ENCODE measurements around the gene NEO1.

NEO1 gene

DNA sequence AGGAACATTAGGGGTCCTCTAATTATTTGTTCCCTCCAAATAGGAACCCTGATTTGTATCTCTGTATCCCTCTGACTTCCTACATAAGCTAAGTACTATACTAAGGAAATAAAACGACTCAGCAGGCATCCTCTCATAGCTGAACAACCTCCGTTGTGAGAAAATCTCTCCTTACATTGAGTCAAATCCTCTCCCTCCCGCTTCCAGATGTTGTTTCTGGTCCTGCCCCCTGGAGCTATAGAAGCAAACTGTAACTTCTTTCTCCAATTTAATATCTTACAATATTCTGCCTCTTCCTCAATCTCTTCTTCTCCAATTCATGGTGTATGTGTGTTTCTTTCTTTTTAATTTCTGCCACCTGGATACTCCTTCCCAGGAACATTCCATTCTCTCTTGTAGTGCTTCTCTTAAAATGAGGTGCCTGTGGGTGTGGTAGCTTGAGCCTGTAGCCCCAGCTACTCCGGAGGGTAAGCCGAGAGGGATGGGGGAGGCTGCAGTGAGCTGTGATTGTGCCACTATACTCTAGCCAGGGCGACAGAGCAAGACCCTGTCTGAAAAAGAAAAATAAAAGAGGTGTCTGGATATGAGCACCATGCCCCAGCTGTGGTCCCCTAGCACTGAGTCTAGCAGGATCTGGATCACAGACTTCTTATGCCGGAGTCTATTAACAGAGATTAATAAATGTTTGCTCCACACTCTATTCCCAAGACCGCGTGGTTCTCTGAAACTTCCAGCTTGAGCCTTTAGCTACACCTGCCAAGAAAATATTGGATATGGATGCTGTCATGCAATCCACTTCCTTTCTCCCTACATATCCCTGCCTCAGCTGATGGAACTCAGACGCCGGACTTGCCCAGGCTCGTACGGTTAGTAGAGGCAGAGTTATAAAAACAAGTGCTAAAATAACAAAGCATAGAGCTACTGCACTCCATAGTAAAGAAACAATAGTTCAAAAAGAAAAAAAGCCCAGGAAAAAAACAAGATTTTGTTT lies 42.9 kb upstream of the NEO1 start:
- TF ChIP-seq, protein P1, sequence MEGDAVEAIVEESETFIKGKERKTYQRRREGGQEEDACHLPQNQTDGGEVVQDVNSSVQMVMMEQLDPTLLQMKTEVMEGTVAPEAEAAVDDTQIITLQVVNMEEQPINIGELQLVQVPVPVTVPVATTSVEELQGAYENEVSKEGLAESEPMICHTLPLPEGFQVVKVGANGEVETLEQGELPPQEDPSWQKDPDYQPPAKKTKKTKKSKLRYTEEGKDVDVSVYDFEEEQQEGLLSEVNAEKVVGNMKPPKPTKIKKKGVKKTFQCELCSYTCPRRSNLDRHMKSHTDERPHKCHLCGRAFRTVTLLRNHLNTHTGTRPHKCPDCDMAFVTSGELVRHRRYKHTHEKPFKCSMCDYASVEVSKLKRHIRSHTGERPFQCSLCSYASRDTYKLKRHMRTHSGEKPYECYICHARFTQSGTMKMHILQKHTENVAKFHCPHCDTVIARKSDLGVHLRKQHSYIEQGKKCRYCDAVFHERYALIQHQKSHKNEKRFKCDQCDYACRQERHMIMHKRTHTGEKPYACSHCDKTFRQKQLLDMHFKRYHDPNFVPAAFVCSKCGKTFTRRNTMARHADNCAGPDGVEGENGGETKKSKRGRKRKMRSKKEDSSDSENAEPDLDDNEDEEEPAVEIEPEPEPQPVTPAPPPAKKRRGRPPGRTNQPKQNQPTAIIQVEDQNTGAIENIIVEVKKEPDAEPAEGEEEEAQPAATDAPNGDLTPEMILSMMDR (IDR thresholded peaks at IDR 0.05; ENCODE audit: low read depth, low read length), result no peak
- no peak overlapping the region for H3K4me3 ChIP-seq (ENCODE audit: low read depth, low read length)
- in situ Hi-C loops (cut with HindIII; ENCODE audit: low sequenced_read_pairs), result no loop called here
- DNase-seq (ENCODE audit: low read depth, low spot score), result no peak

DNA sequence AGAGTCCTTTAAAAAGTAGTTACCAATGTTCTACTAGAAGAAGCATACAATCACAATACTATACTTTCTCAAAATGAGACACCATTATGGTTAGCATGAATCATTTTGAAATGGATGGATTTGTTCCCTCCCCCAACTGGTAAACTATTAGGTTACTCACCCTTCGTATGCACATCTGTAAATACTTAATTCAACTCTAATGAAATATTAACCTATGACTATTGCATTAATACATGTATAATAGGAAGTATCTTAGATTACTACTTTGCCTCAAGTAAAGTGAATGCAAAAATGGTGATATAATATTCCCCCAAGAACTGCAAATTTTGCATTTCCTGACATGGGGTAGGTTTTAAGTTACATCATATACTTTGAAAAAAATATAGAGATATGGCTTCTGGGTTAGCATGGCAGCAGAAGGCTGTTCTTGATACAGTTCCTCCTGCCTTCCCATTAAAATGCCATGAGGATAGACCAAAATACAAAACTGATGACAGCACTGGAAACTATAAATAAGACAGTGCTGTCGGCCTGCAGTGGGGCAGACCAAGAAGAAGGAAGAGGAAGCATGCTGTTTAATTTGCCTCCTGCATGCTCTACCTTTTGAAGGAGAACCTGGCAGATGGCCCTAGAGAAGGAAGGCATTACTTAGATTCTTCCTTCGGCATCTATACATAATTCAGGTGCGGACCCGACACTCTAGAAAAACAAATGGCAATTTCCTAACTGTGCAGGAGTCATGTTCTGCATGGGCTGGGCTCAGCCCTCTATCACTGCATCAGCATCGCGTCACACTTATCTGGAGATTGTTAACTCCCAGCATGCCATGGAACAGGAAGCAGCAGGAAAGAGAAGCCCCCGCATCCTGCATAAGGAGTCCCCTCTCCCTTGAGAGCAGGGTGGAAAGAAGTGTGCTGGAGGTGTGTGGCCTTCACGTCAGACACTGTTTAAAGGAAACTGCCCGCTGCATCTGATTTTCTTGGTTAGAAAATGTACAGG lies 41.8 kb upstream of the NEO1 start:
- no peak overlapping the region for H3K4me3 ChIP-seq (ENCODE audit: low read depth, low read length)
- DNase-seq (ENCODE audit: low read depth, low spot score), result no peak
- TF ChIP-seq, protein P1 (IDR thresholded peaks at IDR 0.05; ENCODE audit: low read depth, low read length), result no peak
- in situ Hi-C loops (cut with HindIII; ENCODE audit: low sequenced_read_pairs), result no loop called here

DNA sequence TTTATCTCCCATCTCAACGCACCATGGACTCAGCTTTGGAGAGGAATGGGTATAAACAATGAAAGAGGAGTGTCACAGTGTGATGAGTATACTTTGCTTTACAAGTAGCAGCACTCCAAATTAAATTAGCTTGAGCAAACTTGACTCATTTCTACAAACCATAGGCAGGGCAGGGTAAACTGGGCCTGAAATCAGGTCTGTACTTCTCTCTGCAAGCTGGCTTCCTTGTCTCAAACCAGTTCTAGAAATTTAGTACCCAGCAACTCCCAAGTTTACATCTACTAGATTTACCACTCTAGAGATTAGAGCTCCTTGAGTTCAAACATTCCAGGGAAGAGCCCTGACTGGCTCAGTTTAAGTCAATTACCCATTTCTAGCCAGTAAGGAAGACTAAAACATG lies 37.4 kb upstream of the NEO1 start:
- TF ChIP-seq, protein P1 (IDR thresholded peaks at IDR 0.05; ENCODE audit: low read depth, low read length), result no peak
- DNase-seq (ENCODE audit: low read depth, low spot score), result no peak
- H3K4me3 ChIP-seq (ENCODE audit: low read depth, low read length), result no peak overlapping the region
- in situ Hi-C loops (cut with HindIII; ENCODE audit: low sequenced_read_pairs), result no loop called here

DNA sequence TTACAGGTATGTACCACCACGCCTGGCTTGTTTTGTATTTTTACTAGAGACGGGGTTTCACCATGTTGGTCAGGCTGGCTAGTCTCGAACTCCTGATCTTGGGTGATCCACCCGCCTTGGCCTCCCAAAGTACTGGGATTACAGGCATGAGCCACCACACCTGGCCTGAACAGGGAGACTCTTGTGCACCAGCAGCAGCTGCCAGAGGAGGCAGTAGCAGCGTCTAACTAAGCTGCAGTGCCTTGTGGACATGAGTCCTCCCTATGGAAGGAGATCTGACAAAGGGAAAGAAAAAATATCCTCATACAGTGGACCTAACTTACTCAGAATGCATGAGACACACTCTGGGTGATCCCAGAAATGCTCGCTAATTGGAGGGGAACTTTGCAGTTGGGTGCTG lies 36.8 kb upstream of the NEO1 start:
- no peak overlapping the region for H3K4me3 ChIP-seq (ENCODE audit: low read depth, low read length)
- in situ Hi-C loops (cut with HindIII; ENCODE audit: low sequenced_read_pairs), result no loop called here
- TF ChIP-seq, protein P1 (IDR thresholded peaks at IDR 0.05; ENCODE audit: low read depth, low read length), result no peak
- DNase-seq (ENCODE audit: low read depth, low spot score), result no peak

DNA sequence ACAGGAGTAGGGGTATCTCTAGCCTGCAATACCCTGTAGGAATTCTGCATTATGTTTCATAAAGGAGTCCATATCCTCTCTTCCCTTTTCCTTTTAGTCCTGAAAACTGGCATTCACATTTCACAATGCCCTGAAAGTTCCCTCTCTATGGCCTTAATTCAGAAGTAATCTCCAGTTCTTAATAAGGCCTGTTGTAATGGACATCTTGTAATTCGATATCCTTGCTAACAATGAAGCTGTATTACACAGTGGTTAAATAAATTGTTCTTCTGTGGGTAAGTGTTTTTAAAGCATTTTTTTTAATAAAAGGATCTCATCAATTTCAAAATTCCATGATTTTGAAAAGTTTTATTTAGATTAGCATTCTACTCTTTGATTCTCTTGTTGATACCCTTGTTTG lies 34.3 kb upstream of the NEO1 start:
- TF ChIP-seq, protein P1 (IDR thresholded peaks at IDR 0.05; ENCODE audit: low read depth, low read length), result no peak
- no peak overlapping the region for H3K4me3 ChIP-seq (ENCODE audit: low read depth, low read length)
- in situ Hi-C loops (cut with HindIII; ENCODE audit: low sequenced_read_pairs), result no loop called here
- no peak for DNase-seq (ENCODE audit: low read depth, low spot score)

DNA sequence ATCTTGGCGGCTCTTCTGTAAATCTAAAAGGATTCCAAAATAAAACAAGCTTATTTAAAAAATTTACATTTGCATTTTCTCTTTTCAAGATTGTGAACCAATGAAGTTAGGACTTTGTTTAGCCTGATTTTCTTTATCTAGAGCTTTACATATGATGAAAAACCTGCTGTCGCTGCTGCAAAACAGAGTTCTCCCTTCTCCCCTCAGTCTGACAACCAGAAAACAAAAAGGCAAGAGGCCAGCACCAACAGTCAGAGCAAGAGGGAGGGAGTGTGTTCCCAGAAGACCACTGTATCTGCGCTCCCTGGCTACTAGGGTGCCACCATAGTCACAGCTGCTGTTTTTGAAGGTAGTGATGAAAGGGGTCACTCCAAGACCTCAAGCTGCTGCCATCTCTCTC lies 33.1 kb upstream of the NEO1 start:
- no peak overlapping the region for H3K4me3 ChIP-seq (ENCODE audit: low read depth, low read length)
- TF ChIP-seq, protein P1 (IDR thresholded peaks at IDR 0.05; ENCODE audit: low read depth, low read length), result no peak
- DNase-seq (ENCODE audit: low read depth, low spot score), result no peak
- in situ Hi-C loops (cut with HindIII; ENCODE audit: low sequenced_read_pairs), result no loop called here

Data from astrocyte of the spinal cord (primary cell).